GM23338 (cell line): Measurements from ENCODE around the gene TP73. TPM values are rescaled to one million over a fixed set of nuclear protein-coding genes. Genes with fewer than 3 reads are reported as not detected.

Experiments
- ATAC-seq: fragments of 200-7000 bp; cut with Tn5 transposase; 3 replicates; pipeline ENCODE4 v1.9.1; 2020
- DNase-seq: peaks from one replicate; pipeline ENCODE4 v3.0.0-alpha.2; 2015; ENCODE audit warnings: low spot score
- H2AFZ ChIP-seq: fragments of 200-600 bp; sonication (generic); 2 replicates; pipeline ENCODE4 v1.8.0; 2016; ENCODE audit warnings: antibody characterized with exemption, mild to moderate bottlenecking, moderate library complexity
- H3F3A ChIP-seq: fragments of 200-600 bp; sonication (generic); replicated peaks from 2 replicates; pipeline ENCODE4 v1.8.0; 2017; ENCODE audit warnings: antibody characterized with exemption, mixed run types, low read depth
- H3K27ac ChIP-seq: fragments of 200-600 bp; sonication (generic); 2 replicates; pipeline ENCODE4 v1.6.1; 2016; ENCODE audit warnings: low read depth
- H3K27me3 ChIP-seq: fragments of 200-600 bp; sonication (generic); 2 replicates; pipeline ENCODE4 v1.8.0; 2016; ENCODE audit warnings: mild to moderate bottlenecking, mixed run types, moderate library complexity; ENCODE audit not compliant: insufficient read depth
- H3K36me3 ChIP-seq: fragments of 200-600 bp; sonication (generic); 2 replicates; pipeline ENCODE4 v1.8.0; 2016; ENCODE audit warnings: mild to moderate bottlenecking; ENCODE audit not compliant: insufficient read depth
- H3K4me1 ChIP-seq: fragments of 200-600 bp; sonication (generic); 2 replicates; pipeline ENCODE4 v1.8.0; 2016; ENCODE audit warnings: mild to moderate bottlenecking, moderate library complexity; ENCODE audit not compliant: insufficient read depth
- H3K4me2 ChIP-seq: fragments of 200-600 bp; sonication (generic); 2 replicates; pipeline ENCODE4 v1.7.1; 2017; ENCODE audit warnings: mixed run types
- H3K4me3 ChIP-seq: fragments of 200-600 bp; sonication (generic); 2 replicates; pipeline ENCODE4 v1.6.1; 2016; ENCODE audit warnings: mixed run types
- H3K79me2 ChIP-seq: fragments of 200-600 bp; sonication (generic); replicated peaks from 2 replicates; pipeline ENCODE4 v1.8.0; 2017; ENCODE audit warnings: mild to moderate bottlenecking; ENCODE audit not compliant: insufficient read depth
- H3K9me2 ChIP-seq: fragments of 200-600 bp; sonication (generic); 2 replicates; pipeline ENCODE4 v1.8.0; 2017; ENCODE audit not compliant: insufficient read depth
- H4K20me1 ChIP-seq: fragments of 200-600 bp; sonication (generic); replicated peaks from 2 replicates; pipeline ENCODE4 v1.8.0; 2017; ENCODE audit warnings: mild to moderate bottlenecking; ENCODE audit not compliant: insufficient read depth
- H3K27ac Mint-ChIP-seq: 2 replicates; pipeline ENCODE4 v1.8.0; 2020; ENCODE audit warnings: inconsistent platforms, mild to moderate bottlenecking, moderate library complexity, mixed read lengths
- H3K27me3 Mint-ChIP-seq: 3 replicates; pipeline ENCODE4 v1.8.0; 2022; ENCODE audit warnings: low read depth, mild to moderate bottlenecking, moderate library complexity, mixed read lengths, inconsistent platforms; ENCODE audit not compliant: insufficient read depth, poor library complexity
- H3K36me3 Mint-ChIP-seq: 3 replicates; pipeline ENCODE4 v1.8.0; 2021; ENCODE audit warnings: low read depth, mild to moderate bottlenecking, inconsistent platforms, moderate library complexity, mixed read lengths
- H3K4me1 Mint-ChIP-seq: 3 replicates; pipeline ENCODE4 v1.8.0; 2020; ENCODE audit warnings: mild to moderate bottlenecking, inconsistent platforms, mixed read lengths
- H3K4me3 Mint-ChIP-seq: 3 replicates; pipeline ENCODE4 v1.8.0; 2021; ENCODE audit warnings: moderate library complexity, mild to moderate bottlenecking, inconsistent platforms, mixed read lengths
- H3K9me3 Mint-ChIP-seq: 3 replicates; pipeline ENCODE4 v1.8.0; 2020; ENCODE audit warnings: moderate library complexity, mild to moderate bottlenecking, inconsistent platforms, mixed read lengths
- CREB1 ChIP-seq: fragments of 250-450 bp; sonication (Bioruptor Pico); IDR thresholded peaks from 2 replicates; pipeline ENCODE4 v1.5.0; 2020; ENCODE audit warnings: low read depth, mild to moderate bottlenecking, moderate library complexity
- EZH2 ChIP-seq: fragments of 200-600 bp; sonication (generic); IDR thresholded peaks from one replicate; pipeline ENCODE4 v1.8.0; 2017; ENCODE audit warnings: antibody characterized with exemption, mild to moderate bottlenecking, low read depth; ENCODE audit not compliant: unreplicated experiment
- EZH2phosphoT487 ChIP-seq: fragments of 200-600 bp; sonication (generic); IDR thresholded peaks from one replicate; pipeline ENCODE4 v1.8.1; 2018; ENCODE audit warnings: antibody characterized with exemption; ENCODE audit not compliant: unreplicated experiment
- JUNB ChIP-seq: IDR thresholded peaks from one replicate; pipeline ENCODE4 v1.6.1; 2016; ENCODE audit warnings: antibody characterized with exemption; ENCODE audit not compliant: unreplicated experiment
- NANOG ChIP-seq: IDR thresholded peaks from 2 replicates; pipeline ENCODE4 v1.6.1; 2016; ENCODE audit warnings: antibody characterized with exemption, borderline replicate concordance
- POLR2AphosphoS5 ChIP-seq: IDR thresholded peaks from 2 replicates; pipeline ENCODE4 v1.6.1; 2016; ENCODE audit warnings: antibody characterized with exemption, low read depth
- STAT1 ChIP-seq: IDR thresholded peaks from one replicate; pipeline ENCODE4 v1.6.1; 2016; ENCODE audit warnings: antibody characterized with exemption; ENCODE audit not compliant: unreplicated experiment
- ZNF331 ChIP-seq: fragments of 250-450 bp; sonication (Bioruptor Pico); IDR thresholded peaks from 2 replicates; pipeline ENCODE4 v1.5.0; 2020; ENCODE audit warnings: low read depth, mild to moderate bottlenecking, moderate library complexity
- polyA plus RNA-seq: library from polyadenylated mRNA; unstranded; fragments of >200 nt; fragmentation: Nextera tagmentation; extraction: Ambion mirVana; gene quantifications from 2 replicates; pipeline ENCODE4 v1.2.1, GENCODE V29; 2016
- total RNA-seq: library from RNA; depleted of rRNA; stranded (reverse); fragments of >200 nt; shearing (Covaris generic); gene quantifications from 2 replicates; pipeline ENCODE4 v1.2.3, GENCODE V29; 2014
- TF ChIP-seq, protein P1 (sequence below): IDR thresholded peaks from one replicate; pipeline ENCODE4 v1.6.1; 2018; ENCODE audit warnings: antibody characterized with exemption; ENCODE audit not compliant: unreplicated experiment
- TF ChIP-seq, protein P2 (sequence below), 2 experiments: fragments of 200-600 bp in 1 of 2; sonication (generic) in 1 of 2; conservative IDR thresholded peaks; 2 replicates each; pipeline versions ENCODE4 v1.5.1 to v1.6.1; 2016 to 2017; ENCODE audit warnings: antibody characterized with exemption in 2 of 2, low read depth in 2 of 2, mild to moderate bottlenecking in 2 of 2, moderate library complexity in 1 of 2
- TF ChIP-seq, protein P3 (sequence below): IDR thresholded peaks from 2 replicates; pipeline ENCODE4 v1.6.1; 2016; ENCODE audit warnings: antibody characterized with exemption
- TF ChIP-seq, protein P4 (sequence below): fragments of 250-450 bp; sonication (Bioruptor Pico); IDR thresholded peaks from 2 replicates; pipeline ENCODE4 v1.5.0; 2020; ENCODE audit warnings: mild to moderate bottlenecking, moderate library complexity

The TP73 gene
- total and polyA plus RNA-seq, 2 experiments from 2014 or later, result 1.4 to 3.4 TPM

- no peak overlapping the region for H3K4me3 ChIP-seq
- Mint-ChIP-seq H3K36me3 (peaks cover 90% of the 10 kb centered on the region), H3K27ac (no peak overlapping the region), H3K4me1 (peaks cover 5% of the 10 kb centered on the region), H3K27me3 (peaks cover 17% of the 10 kb centered on the region), H3K9me3 (no peaks in the 10 kb centered on the region; the same call in 2 of the 3 replicates), H3K4me3 (no peak overlapping the region)
- DNase-seq, result no peak
- peaks cover 13% of the 10 kb centered on the region for H4K20me1 ChIP-seq
- peaks cover 13% of the 10 kb centered on the region for H3K79me2 ChIP-seq
- no peaks in the 10 kb centered on the region for H3K27me3 ChIP-seq
- H3K4me1 ChIP-seq, result no peaks in the 10 kb centered on the region
- ATAC-seq, result no peak
- H3K9me2 ChIP-seq, result no peaks in the 10 kb centered on the region
- H2AFZ ChIP-seq, result no peak overlapping the region
- no peak overlapping the region for H3K27ac ChIP-seq
- H3K36me3 ChIP-seq, result peaks cover 34% of the 10 kb centered on the region
- no peak for TF ChIP-seq POLR2AphosphoS5
- TF ChIP-seq CREB1 (CRISPR knock-in tag), result no peak
- TF ChIP-seq, protein P1, sequence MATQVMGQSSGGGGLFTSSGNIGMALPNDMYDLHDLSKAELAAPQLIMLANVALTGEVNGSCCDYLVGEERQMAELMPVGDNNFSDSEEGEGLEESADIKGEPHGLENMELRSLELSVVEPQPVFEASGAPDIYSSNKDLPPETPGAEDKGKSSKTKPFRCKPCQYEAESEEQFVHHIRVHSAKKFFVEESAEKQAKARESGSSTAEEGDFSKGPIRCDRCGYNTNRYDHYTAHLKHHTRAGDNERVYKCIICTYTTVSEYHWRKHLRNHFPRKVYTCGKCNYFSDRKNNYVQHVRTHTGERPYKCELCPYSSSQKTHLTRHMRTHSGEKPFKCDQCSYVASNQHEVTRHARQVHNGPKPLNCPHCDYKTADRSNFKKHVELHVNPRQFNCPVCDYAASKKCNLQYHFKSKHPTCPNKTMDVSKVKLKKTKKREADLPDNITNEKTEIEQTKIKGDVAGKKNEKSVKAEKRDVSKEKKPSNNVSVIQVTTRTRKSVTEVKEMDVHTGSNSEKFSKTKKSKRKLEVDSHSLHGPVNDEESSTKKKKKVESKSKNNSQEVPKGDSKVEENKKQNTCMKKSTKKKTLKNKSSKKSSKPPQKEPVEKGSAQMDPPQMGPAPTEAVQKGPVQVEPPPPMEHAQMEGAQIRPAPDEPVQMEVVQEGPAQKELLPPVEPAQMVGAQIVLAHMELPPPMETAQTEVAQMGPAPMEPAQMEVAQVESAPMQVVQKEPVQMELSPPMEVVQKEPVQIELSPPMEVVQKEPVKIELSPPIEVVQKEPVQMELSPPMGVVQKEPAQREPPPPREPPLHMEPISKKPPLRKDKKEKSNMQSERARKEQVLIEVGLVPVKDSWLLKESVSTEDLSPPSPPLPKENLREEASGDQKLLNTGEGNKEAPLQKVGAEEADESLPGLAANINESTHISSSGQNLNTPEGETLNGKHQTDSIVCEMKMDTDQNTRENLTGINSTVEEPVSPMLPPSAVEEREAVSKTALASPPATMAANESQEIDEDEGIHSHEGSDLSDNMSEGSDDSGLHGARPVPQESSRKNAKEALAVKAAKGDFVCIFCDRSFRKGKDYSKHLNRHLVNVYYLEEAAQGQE, result no peak
- no peak for TF ChIP-seq JUNB
- no peak for TF ChIP-seq ZNF331 (CRISPR knock-in tag)
- TF ChIP-seq, protein P2, sequence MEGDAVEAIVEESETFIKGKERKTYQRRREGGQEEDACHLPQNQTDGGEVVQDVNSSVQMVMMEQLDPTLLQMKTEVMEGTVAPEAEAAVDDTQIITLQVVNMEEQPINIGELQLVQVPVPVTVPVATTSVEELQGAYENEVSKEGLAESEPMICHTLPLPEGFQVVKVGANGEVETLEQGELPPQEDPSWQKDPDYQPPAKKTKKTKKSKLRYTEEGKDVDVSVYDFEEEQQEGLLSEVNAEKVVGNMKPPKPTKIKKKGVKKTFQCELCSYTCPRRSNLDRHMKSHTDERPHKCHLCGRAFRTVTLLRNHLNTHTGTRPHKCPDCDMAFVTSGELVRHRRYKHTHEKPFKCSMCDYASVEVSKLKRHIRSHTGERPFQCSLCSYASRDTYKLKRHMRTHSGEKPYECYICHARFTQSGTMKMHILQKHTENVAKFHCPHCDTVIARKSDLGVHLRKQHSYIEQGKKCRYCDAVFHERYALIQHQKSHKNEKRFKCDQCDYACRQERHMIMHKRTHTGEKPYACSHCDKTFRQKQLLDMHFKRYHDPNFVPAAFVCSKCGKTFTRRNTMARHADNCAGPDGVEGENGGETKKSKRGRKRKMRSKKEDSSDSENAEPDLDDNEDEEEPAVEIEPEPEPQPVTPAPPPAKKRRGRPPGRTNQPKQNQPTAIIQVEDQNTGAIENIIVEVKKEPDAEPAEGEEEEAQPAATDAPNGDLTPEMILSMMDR (conservative IDR thresholded peaks at IDR 0.05; ENCODE audit: low read depth in 2 of 2), result no peak
- TF ChIP-seq, protein P3, sequence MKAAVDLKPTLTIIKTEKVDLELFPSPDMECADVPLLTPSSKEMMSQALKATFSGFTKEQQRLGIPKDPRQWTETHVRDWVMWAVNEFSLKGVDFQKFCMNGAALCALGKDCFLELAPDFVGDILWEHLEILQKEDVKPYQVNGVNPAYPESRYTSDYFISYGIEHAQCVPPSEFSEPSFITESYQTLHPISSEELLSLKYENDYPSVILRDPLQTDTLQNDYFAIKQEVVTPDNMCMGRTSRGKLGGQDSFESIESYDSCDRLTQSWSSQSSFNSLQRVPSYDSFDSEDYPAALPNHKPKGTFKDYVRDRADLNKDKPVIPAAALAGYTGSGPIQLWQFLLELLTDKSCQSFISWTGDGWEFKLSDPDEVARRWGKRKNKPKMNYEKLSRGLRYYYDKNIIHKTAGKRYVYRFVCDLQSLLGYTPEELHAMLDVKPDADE, result no peak
- no peak for TF ChIP-seq STAT1
- TF ChIP-seq NANOG, result no peak
- no peak for TF ChIP-seq EZH2phosphoT487
- no peak for TF ChIP-seq EZH2
- TF ChIP-seq, protein P4, sequence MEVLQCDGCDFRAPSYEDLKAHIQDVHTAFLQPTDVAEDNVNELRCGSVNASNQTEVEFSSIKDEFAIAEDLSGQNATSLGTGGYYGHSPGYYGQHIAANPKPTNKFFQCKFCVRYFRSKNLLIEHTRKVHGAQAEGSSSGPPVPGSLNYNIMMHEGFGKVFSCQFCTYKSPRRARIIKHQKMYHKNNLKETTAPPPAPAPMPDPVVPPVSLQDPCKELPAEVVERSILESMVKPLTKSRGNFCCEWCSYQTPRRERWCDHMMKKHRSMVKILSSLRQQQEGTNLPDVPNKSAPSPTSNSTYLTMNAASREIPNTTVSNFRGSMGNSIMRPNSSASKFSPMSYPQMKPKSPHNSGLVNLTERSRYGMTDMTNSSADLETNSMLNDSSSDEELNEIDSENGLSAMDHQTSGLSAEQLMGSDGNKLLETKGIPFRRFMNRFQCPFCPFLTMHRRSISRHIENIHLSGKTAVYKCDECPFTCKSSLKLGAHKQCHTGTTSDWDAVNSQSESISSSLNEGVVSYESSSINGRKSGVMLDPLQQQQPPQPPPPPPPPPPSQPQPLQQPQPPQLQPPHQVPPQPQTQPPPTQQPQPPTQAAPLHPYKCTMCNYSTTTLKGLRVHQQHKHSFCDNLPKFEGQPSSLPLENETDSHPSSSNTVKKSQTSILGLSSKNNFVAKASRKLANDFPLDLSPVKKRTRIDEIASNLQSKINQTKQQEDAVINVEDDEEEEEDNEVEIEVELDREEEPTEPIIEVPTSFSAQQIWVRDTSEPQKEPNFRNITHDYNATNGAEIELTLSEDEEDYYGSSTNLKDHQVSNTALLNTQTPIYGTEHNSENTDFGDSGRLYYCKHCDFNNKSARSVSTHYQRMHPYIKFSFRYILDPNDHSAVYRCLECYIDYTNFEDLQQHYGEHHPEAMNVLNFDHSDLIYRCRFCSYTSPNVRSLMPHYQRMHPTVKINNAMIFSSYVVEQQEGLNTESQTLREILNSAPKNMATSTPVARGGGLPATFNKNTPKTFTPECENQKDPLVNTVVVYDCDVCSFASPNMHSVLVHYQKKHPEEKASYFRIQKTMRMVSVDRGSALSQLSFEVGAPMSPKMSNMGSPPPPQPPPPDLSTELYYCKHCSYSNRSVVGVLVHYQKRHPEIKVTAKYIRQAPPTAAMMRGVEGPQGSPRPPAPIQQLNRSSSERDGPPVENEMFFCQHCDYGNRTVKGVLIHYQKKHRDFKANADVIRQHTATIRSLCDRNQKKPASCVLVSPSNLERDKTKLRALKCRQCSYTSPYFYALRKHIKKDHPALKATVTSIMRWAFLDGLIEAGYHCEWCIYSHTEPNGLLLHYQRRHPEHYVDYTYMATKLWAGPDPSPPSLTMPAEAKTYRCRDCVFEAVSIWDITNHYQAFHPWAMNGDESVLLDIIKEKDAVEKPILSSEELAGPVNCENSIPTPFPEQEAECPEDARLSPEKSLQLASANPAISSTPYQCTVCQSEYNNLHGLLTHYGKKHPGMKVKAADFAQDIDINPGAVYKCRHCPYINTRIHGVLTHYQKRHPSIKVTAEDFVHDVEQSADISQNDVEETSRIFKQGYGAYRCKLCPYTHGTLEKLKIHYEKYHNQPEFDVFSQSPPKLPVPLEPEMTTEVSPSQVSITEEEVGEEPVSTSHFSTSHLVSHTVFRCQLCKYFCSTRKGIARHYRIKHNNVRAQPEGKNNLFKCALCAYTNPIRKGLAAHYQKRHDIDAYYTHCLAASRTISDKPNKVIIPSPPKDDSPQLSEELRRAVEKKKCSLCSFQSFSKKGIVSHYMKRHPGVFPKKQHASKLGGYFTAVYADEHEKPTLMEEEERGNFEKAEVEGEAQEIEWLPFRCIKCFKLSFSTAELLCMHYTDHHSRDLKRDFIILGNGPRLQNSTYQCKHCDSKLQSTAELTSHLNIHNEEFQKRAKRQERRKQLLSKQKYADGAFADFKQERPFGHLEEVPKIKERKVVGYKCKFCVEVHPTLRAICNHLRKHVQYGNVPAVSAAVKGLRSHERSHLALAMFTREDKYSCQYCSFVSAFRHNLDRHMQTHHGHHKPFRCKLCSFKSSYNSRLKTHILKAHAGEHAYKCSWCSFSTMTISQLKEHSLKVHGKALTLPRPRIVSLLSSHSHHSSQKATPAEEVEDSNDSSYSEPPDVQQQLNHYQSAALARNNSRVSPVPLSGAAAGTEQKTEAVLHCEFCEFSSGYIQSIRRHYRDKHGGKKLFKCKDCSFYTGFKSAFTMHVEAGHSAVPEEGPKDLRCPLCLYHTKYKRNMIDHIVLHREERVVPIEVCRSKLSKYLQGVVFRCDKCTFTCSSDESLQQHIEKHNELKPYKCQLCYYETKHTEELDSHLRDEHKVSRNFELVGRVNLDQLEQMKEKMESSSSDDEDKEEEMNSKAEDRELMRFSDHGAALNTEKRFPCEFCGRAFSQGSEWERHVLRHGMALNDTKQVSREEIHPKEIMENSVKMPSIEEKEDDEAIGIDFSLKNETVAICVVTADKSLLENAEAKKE, result no peak
- 0 out of 2 replicates have a peak, but pooled peaks cover 5% of the 10 kb centered on the region for H3F3A ChIP-seq
- H3K4me2 ChIP-seq, result no peak overlapping the region
Observed at GRCh38 chr1:3783651-3784474, 131.5 kb downstream of the TP73 start.
